Activated T-cell treated with anti-CD3 and anti-CD28 coated beads, Interleukin-2, amount 50 U/mL, for 4 hours (primary cell): ENCODE results near the gene LTBP1. TPM values are rescaled to one million over a fixed set of nuclear protein-coding genes. Genes with fewer than 3 reads are reported as not detected.

ENCODE experiments used
- ATAC-seq, 2 donors: fragments of 200-7000 bp; cut with Tn5 transposase; one replicate each; pipeline ENCODE4 v1.10.0; 2021
- DNase-seq: peaks from one replicate; pipeline ENCODE4 v3.0.0-alpha.2; 2020
- H3K27me3 Mint-ChIP-seq: one replicate; pipeline ENCODE4 v1.8.0; 2021; ENCODE audit warnings: low read depth, mixed read lengths
- H3K36me3 Mint-ChIP-seq: one replicate; pipeline ENCODE4 v1.8.0; 2022; ENCODE audit warnings: mixed read lengths; ENCODE audit not compliant: insufficient read depth
- H3K4me1 Mint-ChIP-seq: one replicate; pipeline ENCODE4 v1.8.0; 2021; ENCODE audit warnings: low read depth, mixed read lengths
- H3K4me3 Mint-ChIP-seq: one replicate; pipeline ENCODE4 v1.8.0; 2021; ENCODE audit warnings: mild to moderate bottlenecking, moderate library complexity, mixed read lengths
- H3K9me3 Mint-ChIP-seq: one replicate; pipeline ENCODE4 v1.8.0; 2021; ENCODE audit warnings: mixed read lengths
- total RNA-seq, 3 donors: library from RNA; stranded (reverse); gene quantifications; one replicate each; pipeline ENCODE4 v1.2.1, GENCODE V29; 2021

LTBP1 gene
- total RNA-seq, 3 donors from 2014 or later: 0.21 to 0.33 (median 0.22) TPM

- no peak overlapping the region for H3K4me3 Mint-ChIP-seq
- no peaks in the 10 kb centered on the region for H3K36me3 Mint-ChIP-seq
- DNase-seq (no peak), ATAC-seq (no peak)
- H3K4me1 Mint-ChIP-seq: no peaks in the 10 kb centered on the region
- H3K27me3 Mint-ChIP-seq: peaks cover 13% of the 10 kb centered on the region
- H3K9me3 Mint-ChIP-seq: no peaks in the 10 kb centered on the region
Measured at GRCh38 chr2:32941944-32942690, 4.6 kb upstream of the LTBP1 start.

GRCh38 chr2:32942793-32943485 lies 3.8 kb upstream of the LTBP1 start:
- H3K36me3 Mint-ChIP-seq: no peaks in the 10 kb centered on the region
- ATAC-seq (no peak), DNase-seq (no peak)
- no peak overlapping the region for H3K4me3 Mint-ChIP-seq
- no peaks in the 10 kb centered on the region for H3K9me3 Mint-ChIP-seq
- peaks cover 14% of the 10 kb centered on the region for H3K27me3 Mint-ChIP-seq
- no peaks in the 10 kb centered on the region for H3K4me1 Mint-ChIP-seq

- ATAC-seq (no peak), DNase-seq (no peak)
- no peak overlapping the region for H3K4me3 Mint-ChIP-seq
- no peaks in the 10 kb centered on the region for H3K36me3 Mint-ChIP-seq
- peaks cover 24% of the 10 kb centered on the region for H3K27me3 Mint-ChIP-seq
- H3K9me3 Mint-ChIP-seq: no peaks in the 10 kb centered on the region
- H3K4me1 Mint-ChIP-seq: peaks cover 3% of the 10 kb centered on the region
Measured at GRCh38 chr2:32945286-32945685, 1.5 kb upstream of the LTBP1 start.

GRCh38 chr2:32947076-32947483 lies 327 bp downstream of the LTBP1 start:
- ATAC-seq (peak; percentile 36 to 41), DNase-seq (no peak)
- H3K27me3 Mint-ChIP-seq: peaks cover 24% of the 10 kb centered on the region
- H3K4me3 Mint-ChIP-seq: no peak overlapping the region
- peaks cover 3% of the 10 kb centered on the region for H3K4me1 Mint-ChIP-seq
- H3K9me3 Mint-ChIP-seq: no peaks in the 10 kb centered on the region
- H3K36me3 Mint-ChIP-seq: no peaks in the 10 kb centered on the region

- H3K4me3 Mint-ChIP-seq: peak overlapping the region; percentile 70
- no peaks in the 10 kb centered on the region for H3K9me3 Mint-ChIP-seq
- no peak for DNase-seq
- peaks cover 3% of the 10 kb centered on the region for H3K4me1 Mint-ChIP-seq
- ATAC-seq: peak; percentile 33 to 45
- peaks cover 26% of the 10 kb centered on the region for H3K27me3 Mint-ChIP-seq
- no peaks in the 10 kb centered on the region for H3K36me3 Mint-ChIP-seq
Measured at GRCh38 chr2:32947484-32948143, 861 bp downstream of the LTBP1 start.

- peaks cover 31% of the 10 kb centered on the region for H3K27me3 Mint-ChIP-seq
- H3K36me3 Mint-ChIP-seq: no peaks in the 10 kb centered on the region
Measured at GRCh38 chr2:32948266-32948665, 1.5 kb downstream of the LTBP1 start.

GRCh38 chr2:32949260-32949659 lies 2.5 kb downstream of the LTBP1 start:
- Mint-ChIP-seq H3K36me3 (no peaks in the 10 kb centered on the region), H3K4me1 (peaks cover 3% of the 10 kb centered on the region), H3K4me3 (no peak overlapping the region), H3K9me3 (no peaks in the 10 kb centered on the region), H3K27me3 (peaks cover 32% of the 10 kb centered on the region)
- ATAC-seq (no peak), DNase-seq (no peak)

More at GRCh38 chr2:32948266-32948665, 1.5 kb downstream of the LTBP1 start:
- Mint-ChIP-seq H3K4me1 (peaks cover 3% of the 10 kb centered on the region), H3K9me3 (no peaks in the 10 kb centered on the region), H3K4me3 (peak overlapping the region; percentile 63)
- DNase-seq (no peak), ATAC-seq (no peak)

GRCh38 chr2:32951672-32952071 lies 4.9 kb downstream of the LTBP1 start:
- peaks cover 3% of the 10 kb centered on the region for H3K4me1 Mint-ChIP-seq
- H3K4me3 Mint-ChIP-seq: no peak overlapping the region
- DNase-seq (no peak), ATAC-seq (no peak)
- H3K36me3 Mint-ChIP-seq: no peaks in the 10 kb centered on the region
- H3K27me3 Mint-ChIP-seq: peaks cover 32% of the 10 kb centered on the region
- H3K9me3 Mint-ChIP-seq: no peaks in the 10 kb centered on the region

- ATAC-seq (no peak), DNase-seq (no peak)
- peaks cover 31% of the 10 kb centered on the region for H3K27me3 Mint-ChIP-seq
- no peaks in the 10 kb centered on the region for H3K36me3 Mint-ChIP-seq
- no peaks in the 10 kb centered on the region for H3K9me3 Mint-ChIP-seq
- no peak overlapping the region for H3K4me3 Mint-ChIP-seq
- peaks cover 3% of the 10 kb centered on the region for H3K4me1 Mint-ChIP-seq
Measured at GRCh38 chr2:32952761-32953476, 6.2 kb downstream of the LTBP1 start.

GRCh38 chr2:32954206-32954605 lies 7.5 kb downstream of the LTBP1 start:
- no peak for ATAC-seq
- Mint-ChIP-seq H3K27me3 (peaks cover 18% of the 10 kb centered on the region), H3K36me3 (no peaks in the 10 kb centered on the region), H3K4me1 (no peaks in the 10 kb centered on the region), H3K4me3 (no peak overlapping the region), H3K9me3 (no peaks in the 10 kb centered on the region)
- no peak for DNase-seq

- ATAC-seq (no peak), DNase-seq (no peak)
- no peaks in the 10 kb centered on the region for H3K9me3 Mint-ChIP-seq
- H3K4me1 Mint-ChIP-seq: no peaks in the 10 kb centered on the region
- peaks cover 10% of the 10 kb centered on the region for H3K27me3 Mint-ChIP-seq
- no peaks in the 10 kb centered on the region for H3K36me3 Mint-ChIP-seq
- H3K4me3 Mint-ChIP-seq: no peak overlapping the region
Measured at GRCh38 chr2:32958821-32959220, 12.1 kb downstream of the LTBP1 start.

- H3K4me3 Mint-ChIP-seq: no peak overlapping the region
- no peaks in the 10 kb centered on the region for H3K4me1 Mint-ChIP-seq
- peaks cover 1% of the 10 kb centered on the region for H3K27me3 Mint-ChIP-seq
- H3K36me3 Mint-ChIP-seq: no peaks in the 10 kb centered on the region
- no peak for DNase-seq
- no peaks in the 10 kb centered on the region for H3K9me3 Mint-ChIP-seq
- no peak for ATAC-seq
Measured at GRCh38 chr2:32960238-32960637, 13.5 kb downstream of the LTBP1 start.

GRCh38 chr2:32960647-32961403 lies 14.1 kb downstream of the LTBP1 start:
- Mint-ChIP-seq H3K4me1 (no peaks in the 10 kb centered on the region), H3K4me3 (no peak overlapping the region), H3K27me3 (peaks cover 1% of the 10 kb centered on the region), H3K9me3 (no peaks in the 10 kb centered on the region), H3K36me3 (no peaks in the 10 kb centered on the region)
- ATAC-seq: no peak
- DNase-seq: no peak

GRCh38 chr2:32962690-32963089 lies 15.9 kb downstream of the LTBP1 start:
- H3K36me3 Mint-ChIP-seq: no peaks in the 10 kb centered on the region
- no peaks in the 10 kb centered on the region for H3K9me3 Mint-ChIP-seq

More at GRCh38 chr2:32962690-32963089, 15.9 kb downstream of the LTBP1 start:
- Mint-ChIP-seq H3K4me3 (no peak overlapping the region), H3K4me1 (no peaks in the 10 kb centered on the region), H3K27me3 (peaks cover 1% of the 10 kb centered on the region)
- ATAC-seq (no peak), DNase-seq (no peak)
